Ishikawa (cell line): Measurements from ENCODE around the gene RAB43.

ENCODE experiments used
- CEBPB ChIP-seq: IDR thresholded peaks from 2 replicates; pipeline ENCODE4 v1.6.1; 2012
- CREB1 ChIP-seq: IDR thresholded peaks from 2 replicates; pipeline ENCODE4 v1.6.1; 2012; ENCODE audit warnings: low read depth
- EGR1 ChIP-seq: IDR thresholded peaks from 2 replicates; pipeline ENCODE4 v1.6.1; 2012
- EP300 ChIP-seq: IDR thresholded peaks from 2 replicates; pipeline ENCODE4 v1.6.1; 2012; ENCODE audit warnings: borderline replicate concordance
- FOXM1 ChIP-seq: IDR thresholded peaks from 2 replicates; pipeline ENCODE4 v1.6.1; 2012; ENCODE audit warnings: low read depth, borderline replicate concordance
- NFIC ChIP-seq: IDR thresholded peaks from 2 replicates; pipeline ENCODE4 v1.6.1; 2012
- RAD21 ChIP-seq: IDR thresholded peaks from 2 replicates; pipeline ENCODE4 v1.6.1; 2012; ENCODE audit warnings: low read depth
- REST ChIP-seq: IDR thresholded peaks from 2 replicates; pipeline ENCODE4 v1.6.1; 2012; ENCODE audit warnings: low read depth, mild to moderate bottlenecking
- TAF1 ChIP-seq: IDR thresholded peaks from 2 replicates; pipeline ENCODE4 v1.6.1; 2012; ENCODE audit warnings: low read depth, mild to moderate bottlenecking
- TCF12 ChIP-seq: IDR thresholded peaks from 2 replicates; pipeline ENCODE4 v1.6.1; 2012; ENCODE audit warnings: low read depth
- TEAD4 ChIP-seq: IDR thresholded peaks from 2 replicates; pipeline ENCODE4 v1.6.1; 2012
- YY1 ChIP-seq: IDR thresholded peaks from 2 replicates; pipeline ENCODE4 v1.6.1; 2012; ENCODE audit warnings: low read depth
- ZBTB7A ChIP-seq: IDR thresholded peaks from 2 replicates; pipeline ENCODE4 v1.6.1; 2012; ENCODE audit warnings: low read depth
- TF ChIP-seq, protein P1 (sequence below): IDR thresholded peaks from 2 replicates; pipeline ENCODE4 v1.6.1; 2012
- TF ChIP-seq, protein P2 (sequence below): IDR thresholded peaks from 2 replicates; pipeline ENCODE4 v1.6.1; 2012

Gene RAB43

GRCh38 chr3:129050556-129051295 lies 70.9 kb downstream of the RAB43 start:
- TF ChIP-seq EP300 (no peak), CREB1 (no peak), TEAD4 (no peak), EGR1 (no peak), CEBPB (no peak), ZBTB7A (no peak), FOXM1 (no peak), NFIC (no peak)
- TF ChIP-seq, protein P1, sequence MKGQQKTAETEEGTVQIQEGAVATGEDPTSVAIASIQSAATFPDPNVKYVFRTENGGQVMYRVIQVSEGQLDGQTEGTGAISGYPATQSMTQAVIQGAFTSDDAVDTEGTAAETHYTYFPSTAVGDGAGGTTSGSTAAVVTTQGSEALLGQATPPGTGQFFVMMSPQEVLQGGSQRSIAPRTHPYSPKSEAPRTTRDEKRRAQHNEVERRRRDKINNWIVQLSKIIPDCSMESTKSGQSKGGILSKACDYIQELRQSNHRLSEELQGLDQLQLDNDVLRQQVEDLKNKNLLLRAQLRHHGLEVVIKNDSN, result no peak
- TF ChIP-seq, protein P2, sequence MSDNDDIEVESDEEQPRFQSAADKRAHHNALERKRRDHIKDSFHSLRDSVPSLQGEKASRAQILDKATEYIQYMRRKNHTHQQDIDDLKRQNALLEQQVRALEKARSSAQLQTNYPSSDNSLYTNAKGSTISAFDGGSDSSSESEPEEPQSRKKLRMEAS, result no peak

- TF ChIP-seq, protein P1, result no peak
- TF ChIP-seq FOXM1 (no peak), EGR1 (no peak), TAF1 (no peak), YY1 (no peak)
These were observed 74.1 kb downstream of the RAB43 start for GRCh38 chr3:129047553-129047839.

DNA sequence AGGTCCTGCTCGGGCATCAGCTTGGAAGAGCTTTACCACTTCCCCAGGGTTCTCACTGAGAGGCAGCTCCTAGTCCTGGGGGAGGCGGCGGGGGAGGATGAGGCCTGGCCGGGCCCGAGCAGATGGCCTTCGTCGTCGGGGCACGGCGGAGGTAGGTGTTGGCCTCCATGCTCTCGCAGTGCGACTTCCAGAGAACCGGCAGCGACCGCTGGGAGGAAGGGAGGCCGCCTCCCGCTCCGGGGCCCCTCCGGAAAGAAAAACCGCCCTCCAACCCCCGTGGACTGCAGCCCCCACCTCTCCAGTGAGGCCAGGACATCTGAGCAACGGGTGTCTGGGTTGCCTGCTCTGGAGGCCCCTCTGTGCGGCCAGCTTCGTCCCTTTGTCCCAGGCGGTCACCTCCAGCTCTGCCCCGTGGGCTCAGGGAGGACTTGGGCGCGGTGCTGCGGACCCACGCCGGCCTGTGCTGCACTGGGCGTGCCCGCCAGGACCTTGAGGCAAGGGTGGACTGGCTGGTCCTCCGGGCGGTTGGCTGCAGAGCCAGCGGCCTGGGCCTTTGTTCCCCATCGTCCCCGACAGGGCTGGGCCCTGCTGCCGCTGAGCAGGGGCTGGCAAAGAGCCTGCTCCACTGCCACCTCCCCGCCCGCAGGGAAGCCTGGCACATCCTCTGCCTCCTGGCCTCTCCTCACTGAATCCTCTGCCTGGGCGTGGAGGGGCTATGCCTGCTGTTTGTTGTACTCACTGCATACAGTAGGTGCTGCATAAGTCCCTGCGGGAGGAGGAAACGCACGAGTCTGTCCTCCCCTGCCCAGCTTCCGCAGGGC lies 74.7 kb downstream of the RAB43 start:
- TF ChIP-seq, protein P1, result no peak
- TF ChIP-seq RAD21, result no peak
- no peak for TF ChIP-seq ZBTB7A
- no peak for TF ChIP-seq REST

GRCh38 chr3:129046037-129046731 lies 75.4 kb downstream of the RAB43 start:
- TF ChIP-seq REST, result no peak
- TF ChIP-seq CREB1, result no peak
- TF ChIP-seq, protein P1, result no peak
- TF ChIP-seq FOXM1, result no peak
- no peak for TF ChIP-seq TAF1
- no peak for TF ChIP-seq TEAD4
- TF ChIP-seq RAD21, result no peak
- no peak for TF ChIP-seq TCF12
- TF ChIP-seq, protein P2, result no peak
- no peak for TF ChIP-seq EGR1
- no peak for TF ChIP-seq ZBTB7A
- TF ChIP-seq EP300, result no peak
- no peak for TF ChIP-seq YY1
- no peak for TF ChIP-seq NFIC
- no peak for TF ChIP-seq CEBPB

- TF ChIP-seq EGR1 (no peak), TAF1 (no peak), FOXM1 (no peak), REST (no peak), CEBPB (no peak), NFIC (no peak), YY1 (no peak), EP300 (no peak), CREB1 (no peak), TCF12 (no peak), TEAD4 (no peak), ZBTB7A (no peak), RAD21 (no peak)
- TF ChIP-seq, protein P1, result no peak
- TF ChIP-seq, protein P2, result no peak
These were observed 75.9 kb downstream of the RAB43 start for GRCh38 chr3:129045675-129046036.
